22Rv1 (cell line): Measurements from ENCODE around the gene TEX2.

Source experiments
- CTCF ChIP-seq: fragments of 450-650 bp; IDR thresholded peaks from 2 replicates; pipeline ENCODE4 v1.5.1; 2017; ENCODE audit warnings: mild to moderate bottlenecking
- ZFX ChIP-seq: fragments of 450-650 bp; IDR thresholded peaks from 2 replicates; pipeline ENCODE4 v1.6.1; 2017; ENCODE audit warnings: antibody characterized with exemption, borderline replicate concordance

GRCh38 chr17:64309710-64310109 is 46.6 kb upstream of the TEX2 start:
- no peak for TF ChIP-seq CTCF
- no peak for TF ChIP-seq ZFX
